Mesendoderm (in vitro differentiated cells): ENCODE results near the gene CARD19.

Experiments used
- DNase-seq: peaks from one replicate; pipeline ENCODE4 v3.0.0; 2013
- H2AK5ac ChIP-seq: 2 replicates; pipeline ENCODE4 v1.6.1; 2013; ENCODE audit warnings: low read length, inconsistent platforms
- H2BK120ac ChIP-seq: 2 replicates; pipeline ENCODE4 v1.6.1; 2013; ENCODE audit warnings: low read depth, mild to moderate bottlenecking, low read length, moderate library complexity, mixed read lengths
- H2BK15ac ChIP-seq: replicated peaks from 2 replicates; pipeline ENCODE4 v1.6.1; 2013; ENCODE audit warnings: low read depth, mild to moderate bottlenecking, moderate library complexity
- H2BK5ac ChIP-seq: 2 replicates; pipeline ENCODE4 v1.6.1; 2013; ENCODE audit warnings: low read length, inconsistent platforms
- H3K18ac ChIP-seq: 2 replicates; pipeline ENCODE4 v1.6.1; 2013; ENCODE audit warnings: mild to moderate bottlenecking, low read length, mixed read lengths
- H3K23ac ChIP-seq: one replicate; pipeline ENCODE4 v1.6.1; 2013; ENCODE audit warnings: low read length
- H3K27ac ChIP-seq: 2 replicates; pipeline ENCODE4 v1.5.1; 2013; ENCODE audit warnings: low read depth, mild to moderate bottlenecking, inconsistent platforms, low read length, moderate library complexity
- H3K27me3 ChIP-seq: 2 replicates; pipeline ENCODE4 v1.6.1; 2013; ENCODE audit warnings: low read length, control low read depth, mild to moderate bottlenecking, inconsistent platforms; ENCODE audit not compliant: insufficient read depth, poor library complexity
- H3K36me3 ChIP-seq: 2 replicates; pipeline ENCODE4 v1.6.1; 2013; ENCODE audit warnings: low read length, inconsistent platforms; ENCODE audit not compliant: control insufficient read depth, insufficient read depth
- H3K4ac ChIP-seq: one replicate; pipeline ENCODE4 v1.6.1; 2013; ENCODE audit warnings: low read depth, mild to moderate bottlenecking, low read length, moderate library complexity
- H3K4me1 ChIP-seq: 2 replicates; pipeline ENCODE4 v1.6.1; 2013; ENCODE audit warnings: low read depth, low read length, inconsistent platforms; ENCODE audit not compliant: control insufficient read depth
- H3K4me2 ChIP-seq: 2 replicates; pipeline ENCODE4 v1.6.1; 2013; ENCODE audit warnings: low read length
- H3K4me3 ChIP-seq: 2 replicates; pipeline ENCODE4 v1.5.1; 2013; ENCODE audit warnings: mild to moderate bottlenecking, low read length
- H3K56ac ChIP-seq: one replicate; pipeline ENCODE4 v1.6.1; 2013; ENCODE audit warnings: low read length
- H3K79me1 ChIP-seq: 2 replicates; pipeline ENCODE4 v1.6.1; 2013; ENCODE audit warnings: low read length, inconsistent platforms
- H3K79me2 ChIP-seq: 2 replicates; pipeline ENCODE4 v1.6.1; 2013; ENCODE audit warnings: mild to moderate bottlenecking, low read length; ENCODE audit not compliant: control insufficient read depth, insufficient read depth
- H3K9ac ChIP-seq: 2 replicates; pipeline ENCODE4 v1.6.1; 2013; ENCODE audit warnings: low read length, inconsistent platforms
- H4K5ac ChIP-seq: one replicate; pipeline ENCODE4 v1.6.1; 2013; ENCODE audit warnings: low read length
- H4K8ac ChIP-seq: one replicate; pipeline ENCODE4 v1.6.1; 2013; ENCODE audit warnings: low read depth, mild to moderate bottlenecking, control low read depth, low read length, moderate library complexity
- WGBS: extraction: QIAGEN DNeasy Blood & Tissue Kit; methylation state at CpG from one replicate; pipeline ENCODE4 v1.1.7; 2013; ENCODE audit warnings: low lambda C conversion rate, missing lambda C conversion rate; ENCODE audit not compliant: insufficient coverage; ENCODE audit errors: extremely low coverage; 5-methylcytosine and 5-hydroxymethylcytosine counted together

CARD19 gene

GRCh38 chr9:93126151-93126781 lies 30.2 kb downstream of the CARD19 start:
- WGBS: no CpG with 5 or more reads among the region's 23 CpGs

GRCh38 chr9:93126825-93127368 lies 30.9 kb downstream of the CARD19 start:
- no peaks in the 10 kb centered on the region for H3K27me3 ChIP-seq
- no peak overlapping the region for H3K23ac ChIP-seq
- peak; percentile 61 for DNase-seq
- H4K5ac ChIP-seq: no peak overlapping the region
- no peak overlapping the region for H3K4ac ChIP-seq
- H3K4me3 ChIP-seq: no peak overlapping the region
- H4K8ac ChIP-seq: no peak overlapping the region
- H3K9ac ChIP-seq: peak overlapping the region; percentile 21
- H2BK120ac ChIP-seq: no peak overlapping the region
- H3K18ac ChIP-seq: no peak overlapping the region
- no peaks in the 10 kb centered on the region for H3K4me1 ChIP-seq
- no peak overlapping the region for H3K27ac ChIP-seq
- H3K36me3 ChIP-seq: no peaks in the 10 kb centered on the region
- no peak overlapping the region for H2AK5ac ChIP-seq
- H3K79me2 ChIP-seq: no peaks in the 10 kb centered on the region
- H3K56ac ChIP-seq: peak overlapping the region; percentile 74
- no peaks in the 10 kb centered on the region for H3K79me1 ChIP-seq
- H2BK15ac ChIP-seq: no peak overlapping the region
- no CpG with 5 or more reads among the region's 18 CpGs for WGBS
- no peak overlapping the region for H2BK5ac ChIP-seq
- no peak overlapping the region for H3K4me2 ChIP-seq

More at GRCh38 chr9:93126151-93126781, 30.2 kb downstream of the CARD19 start:
- no peak overlapping the region for H3K23ac ChIP-seq
- no peak overlapping the region for H4K5ac ChIP-seq
- H2AK5ac ChIP-seq: no peak overlapping the region
- H3K4me3 ChIP-seq: no peak overlapping the region
- H3K36me3 ChIP-seq: no peaks in the 10 kb centered on the region
- no peak overlapping the region for H3K9ac ChIP-seq
- H3K79me2 ChIP-seq: no peaks in the 10 kb centered on the region
- no peak for DNase-seq
- H3K4me2 ChIP-seq: no peak overlapping the region
- no peak overlapping the region for H3K18ac ChIP-seq
- H3K27me3 ChIP-seq: no peaks in the 10 kb centered on the region
- peak overlapping the region; percentile 49 for H3K56ac ChIP-seq
- H3K79me1 ChIP-seq: no peaks in the 10 kb centered on the region
- H2BK5ac ChIP-seq: no peak overlapping the region
- H2BK15ac ChIP-seq: no peak overlapping the region
- H3K4me1 ChIP-seq: no peaks in the 10 kb centered on the region
- H4K8ac ChIP-seq: no peak overlapping the region
- H2BK120ac ChIP-seq: no peak overlapping the region
- H3K4ac ChIP-seq: no peak overlapping the region
- H3K27ac ChIP-seq: no peak overlapping the region

GRCh38 chr9:93127395-93127911 lies 31.4 kb downstream of the CARD19 start:
- Histone ChIP-seq H2BK120ac (no peak overlapping the region), H3K4ac (no peak overlapping the region), H2BK15ac (no peak overlapping the region), H3K4me3 (no peak overlapping the region), H3K23ac (no peak overlapping the region), H3K27ac (no peak overlapping the region), H3K4me1 (no peaks in the 10 kb centered on the region), H3K56ac (no peak overlapping the region), H3K9ac (no peak overlapping the region), H4K8ac (no peak overlapping the region), H4K5ac (no peak overlapping the region), H3K4me2 (no peak overlapping the region), H3K36me3 (no peaks in the 10 kb centered on the region), H3K27me3 (no peaks in the 10 kb centered on the region), H2BK5ac (no peak overlapping the region), H3K18ac (no peak overlapping the region), H3K79me1 (no peaks in the 10 kb centered on the region), H2AK5ac (no peak overlapping the region), H3K79me2 (no peaks in the 10 kb centered on the region)
- no peak for DNase-seq
- no CpG with 5 or more reads among the region's 8 CpGs for WGBS

- Histone ChIP-seq H3K9ac (no peak overlapping the region), H3K23ac (no peak overlapping the region), H4K8ac (no peak overlapping the region), H3K56ac (no peak overlapping the region), H2BK15ac (no peak overlapping the region), H3K27me3 (no peaks in the 10 kb centered on the region), H3K4me2 (no peak overlapping the region), H3K4me3 (no peak overlapping the region), H3K4ac (no peak overlapping the region), H3K27ac (no peak overlapping the region), H4K5ac (no peak overlapping the region), H2BK5ac (no peak overlapping the region), H3K4me1 (no peaks in the 10 kb centered on the region), H3K18ac (no peak overlapping the region), H3K36me3 (no peaks in the 10 kb centered on the region), H3K79me1 (no peaks in the 10 kb centered on the region), H3K79me2 (no peaks in the 10 kb centered on the region), H2BK120ac (no peak overlapping the region), H2AK5ac (no peak overlapping the region)
- no CpG with 5 or more reads among the region's 14 CpGs for WGBS
- no peak for DNase-seq
Measured at GRCh38 chr9:93128011-93128714, 32.1 kb downstream of the CARD19 start.

GRCh38 chr9:93128715-93129224 lies 32.8 kb downstream of the CARD19 start:
- Histone ChIP-seq H3K4ac (no peak overlapping the region), H3K56ac (no peak overlapping the region), H2BK120ac (no peak overlapping the region), H2BK15ac (no peak overlapping the region), H3K79me2 (no peaks in the 10 kb centered on the region), H3K27me3 (no peaks in the 10 kb centered on the region), H3K9ac (no peak overlapping the region), H3K18ac (no peak overlapping the region), H3K23ac (no peak overlapping the region), H3K36me3 (no peaks in the 10 kb centered on the region), H2BK5ac (no peak overlapping the region), H4K8ac (no peak overlapping the region), H2AK5ac (no peak overlapping the region), H3K27ac (no peak overlapping the region), H3K4me2 (no peak overlapping the region), H3K4me1 (no peaks in the 10 kb centered on the region), H4K5ac (no peak overlapping the region), H3K4me3 (no peak overlapping the region), H3K79me1 (no peaks in the 10 kb centered on the region)
- DNase-seq: no peak
- no CpG with 5 or more reads among the region's 10 CpGs for WGBS
